GM12891 (cell line): ENCODE data around the gene TMEM239.

Experiments
- PAX5 ChIP-seq: IDR thresholded peaks from 2 replicates; pipeline ENCODE4 v1.6.1; 2011; ENCODE audit warnings: low read length, moderate library complexity, mild to moderate bottlenecking; ENCODE audit not compliant: insufficient read depth, severe bottlenecking
- POLR2A ChIP-seq: IDR thresholded peaks from 2 replicates; pipeline ENCODE4 v1.6.1; 2011; ENCODE audit warnings: low read depth, low read length, control low read depth
- POLR2AphosphoS5 ChIP-seq: IDR thresholded peaks from 2 replicates; pipeline ENCODE4 v1.6.1; 2011; ENCODE audit warnings: low read depth, low read length, control low read depth
- POU2F2 ChIP-seq: IDR thresholded peaks from 2 replicates; pipeline ENCODE4 v1.6.1; 2011; ENCODE audit warnings: low read depth, mild to moderate bottlenecking, control low read depth, low read length, moderate library complexity
- SPI1 ChIP-seq: IDR thresholded peaks from 2 replicates; pipeline ENCODE4 v1.6.1; 2011; ENCODE audit warnings: low read depth, low read length, control low read depth
- TAF1 ChIP-seq: IDR thresholded peaks from 2 replicates; pipeline ENCODE4 v1.6.1; 2011; ENCODE audit warnings: low read depth, low read length, control low read depth

GRCh38 chr20:2804041-2804828, 11.9 kb upstream of the TMEM239 start:
- TF ChIP-seq POLR2A, result no peak
- TF ChIP-seq POLR2AphosphoS5, result no peak
- no peak for TF ChIP-seq TAF1
- no peak for TF ChIP-seq SPI1
- no peak for TF ChIP-seq POU2F2
- no peak for TF ChIP-seq PAX5
